H1 (cell line): ENCODE results near the gene SON. TPM values are rescaled to one million over a fixed set of nuclear protein-coding genes. Genes with fewer than 3 reads are reported as not detected.

Experiments used
- ATF3 ChIP-seq: IDR thresholded peaks from 2 replicates; pipeline ENCODE4 v1.6.1; 2011; ENCODE audit warnings: low read depth, mild to moderate bottlenecking, low read length; ENCODE audit not compliant: insufficient read depth
- EP300 ChIP-seq, 2 experiments: IDR thresholded peaks; 1 replicate in 1 of 2; 2 replicates in 1 of 2; pipeline ENCODE4 v1.6.1; 2011 to 2012; ENCODE audit warnings: low read depth in 2 of 2, low read length in 2 of 2, mild to moderate bottlenecking in 2 of 2, borderline replicate concordance in 1 of 2, inconsistent platforms in 1 of 2, moderate library complexity in 1 of 2
- HDAC2 ChIP-seq, 2 experiments: fragments of 300-600 bp in 1 of 2; sonication (generic) in 1 of 2; IDR thresholded peaks; 2 replicates each; pipeline ENCODE4 v1.6.1; 2011 to 2012; ENCODE audit warnings: low read depth in 2 of 2, low read length in 2 of 2, mild to moderate bottlenecking in 2 of 2, moderate library complexity in 2 of 2, borderline replicate concordance in 1 of 2, inconsistent platforms in 1 of 2
- HDAC6 ChIP-seq: IDR thresholded peaks from one replicate; pipeline ENCODE4 v1.7.1; 2012; ENCODE audit warnings: low read depth, mild to moderate bottlenecking, inconsistent platforms, low read length, moderate library complexity
- RBBP5 ChIP-seq: IDR thresholded peaks from 2 replicates; pipeline ENCODE4 v1.7.1; 2012; ENCODE audit warnings: low read depth, mild to moderate bottlenecking, inconsistent platforms, low read length, moderate library complexity, borderline replicate concordance
- RNF2 ChIP-seq: fragments of 200-900, 300-1000 bp; sonication (generic); IDR thresholded peaks from 2 replicates; pipeline ENCODE4 v1.7.1; 2016; ENCODE audit warnings: borderline replicate concordance, low read depth, mild to moderate bottlenecking, antibody characterized with exemption, low read length; ENCODE audit not compliant: poor library complexity, severe bottlenecking; ENCODE audit errors: missing control alignments
- polyA plus RNA-seq, 7 experiments: library from polyadenylated mRNA; depleted of rRNA in 3 of 7; stranded (reverse) in 5 of 7; unstranded in 2 of 7; fragments of >200 nt in 5 of 7; fragments of 200-250 nt in 2 of 7; gene quantifications; 1 replicate in 5 of 7; 2 replicates in 1 of 7; 4 replicates in 1 of 7; pipeline versions ENCODE4 v1.2.1 to v1.2.3, GENCODE V29; 2011 to 2013; ENCODE audit warnings: missing spikeins in 2 of 7, mixed read lengths in 2 of 7
- total RNA-seq: library from RNA; stranded (reverse); fragmentation: NEBNext Ultra II Directional; extraction: Animal tissue kit (Norgen Biotek cat#: 25700); gene quantifications from 2 replicates; pipeline ENCODE4 v1.2.1, GENCODE V29; 2021

The SON gene
- total and polyA plus RNA-seq, 2 of the 8 experiments (the other 6 are each of a cell fraction or from before 2014, with no cell fraction given) = 122 to 274 TPM

GRCh38 chr21:33561373-33561772 lies 18.5 kb downstream of the SON start (continued):
- TF ChIP-seq HDAC6 (no peak), ATF3 (no peak), EP300 (IDR thresholded peaks at IDR 0.05; ENCODE audit: borderline replicate concordance in 1 of 2, low read depth in 2 of 2, low read length in 2 of 2) (no peak), HDAC2 (IDR thresholded peaks at IDR 0.05; ENCODE audit: borderline replicate concordance in 1 of 2, low read depth in 2 of 2, low read length in 2 of 2) (no peak), RNF2 (no peak), RBBP5 (no peak)
